OCI-LY3 (cell line): ENCODE measurements around the gene MPC1.
"Not testable (repeated sequence)": the region's sequence is repeated elsewhere in the genome, so short reads cannot be mapped to it uniquely, and the experiment has no call there.

Experiments used
- CTCF ChIP-seq: fragments of 200-600, 300-600 bp; sonication (generic); IDR thresholded peaks from 2 replicates; pipeline ENCODE4 v1.5.1; 2014; ENCODE audit warnings: antibody characterized with exemption, low read length, low read depth
- EZH2phosphoT487 ChIP-seq: fragments of 200-600 bp; shearing (Covaris generic); IDR thresholded peaks from 2 replicates; pipeline ENCODE4 v1.6.1; 2018; ENCODE audit warnings: antibody characterized with exemption, mixed run types, low read depth

DNA sequence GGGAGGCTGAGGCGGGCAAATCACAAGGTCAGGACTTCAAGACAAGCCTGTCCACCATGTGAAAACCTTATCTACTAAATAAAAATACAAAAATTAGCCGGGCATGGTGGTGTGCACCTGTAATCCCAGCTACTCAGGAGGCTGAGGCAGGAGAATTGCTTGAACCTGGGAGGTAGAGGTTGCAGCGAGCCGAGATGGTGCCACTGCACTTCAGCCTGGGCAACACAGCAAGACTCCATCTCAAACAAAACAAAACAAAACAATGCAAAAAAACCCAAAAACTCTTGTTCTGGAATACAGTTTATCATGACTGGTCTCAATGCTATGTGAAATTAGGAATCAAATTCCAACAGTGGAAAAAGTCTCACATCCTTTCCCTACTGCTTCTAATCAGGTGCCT is 20.3 kb downstream of the MPC1 start:
- not testable (repeated sequence) for TF ChIP-seq CTCF, EZH2phosphoT487
